ENCODE results near the gene MAEA.

DNA sequence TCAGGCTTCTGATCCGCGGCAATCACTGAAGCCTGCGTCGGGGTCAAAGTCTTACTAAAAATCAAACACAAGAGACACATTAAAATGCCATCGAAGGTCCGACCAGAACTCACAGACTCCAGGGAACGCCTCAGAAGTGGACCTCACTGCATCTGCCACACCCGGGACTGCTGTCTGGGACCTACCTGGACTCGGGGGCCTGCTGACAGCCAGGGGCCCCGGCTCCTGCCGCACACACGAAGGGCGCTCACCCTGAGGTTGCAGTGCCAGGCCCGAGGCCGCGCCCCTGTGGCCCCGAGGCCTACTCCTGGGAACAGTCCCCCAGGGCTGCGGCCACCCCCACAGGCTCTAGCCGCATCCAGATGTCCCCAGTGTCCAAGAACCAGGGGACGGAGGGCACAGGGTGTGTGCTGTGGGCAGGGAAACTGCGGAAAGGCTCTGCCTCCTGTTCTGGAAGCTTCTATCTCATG lies 48.2 kb upstream of the MAEA start:
- TF ChIP-seq, protein P1, sequence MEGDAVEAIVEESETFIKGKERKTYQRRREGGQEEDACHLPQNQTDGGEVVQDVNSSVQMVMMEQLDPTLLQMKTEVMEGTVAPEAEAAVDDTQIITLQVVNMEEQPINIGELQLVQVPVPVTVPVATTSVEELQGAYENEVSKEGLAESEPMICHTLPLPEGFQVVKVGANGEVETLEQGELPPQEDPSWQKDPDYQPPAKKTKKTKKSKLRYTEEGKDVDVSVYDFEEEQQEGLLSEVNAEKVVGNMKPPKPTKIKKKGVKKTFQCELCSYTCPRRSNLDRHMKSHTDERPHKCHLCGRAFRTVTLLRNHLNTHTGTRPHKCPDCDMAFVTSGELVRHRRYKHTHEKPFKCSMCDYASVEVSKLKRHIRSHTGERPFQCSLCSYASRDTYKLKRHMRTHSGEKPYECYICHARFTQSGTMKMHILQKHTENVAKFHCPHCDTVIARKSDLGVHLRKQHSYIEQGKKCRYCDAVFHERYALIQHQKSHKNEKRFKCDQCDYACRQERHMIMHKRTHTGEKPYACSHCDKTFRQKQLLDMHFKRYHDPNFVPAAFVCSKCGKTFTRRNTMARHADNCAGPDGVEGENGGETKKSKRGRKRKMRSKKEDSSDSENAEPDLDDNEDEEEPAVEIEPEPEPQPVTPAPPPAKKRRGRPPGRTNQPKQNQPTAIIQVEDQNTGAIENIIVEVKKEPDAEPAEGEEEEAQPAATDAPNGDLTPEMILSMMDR (IDR thresholded peaks at IDR 0.05 in 2 of 3, conservative IDR thresholded peaks at IDR 0.05 in 1 of 3; ENCODE audit: insufficient read depth in 2 of 3, low read depth in 1 of 3, low read length in 3 of 3) = no peak
- no peak for TF ChIP-seq KLF6 (CRISPR knock-in tag; IDR thresholded peaks at IDR 0.05; ENCODE audit: borderline replicate concordance)
- no peak for TF ChIP-seq SP1 (CRISPR knock-in tag; IDR thresholded peaks at IDR 0.05)
- no peak for TF ChIP-seq POLR2AphosphoS5 (IDR thresholded peaks at IDR 0.05; ENCODE audit: control insufficient read depth, insufficient read depth, low read depth, low read length)
- TF ChIP-seq TBL1XR1 (IDR thresholded peaks at IDR 0.05; ENCODE audit: low read length in 2 of 2) = no peak
